IMR-90 (cell line): Measurements from ENCODE around the gene HDAC8. TPM values are rescaled to one million over a fixed set of nuclear protein-coding genes. Genes with fewer than 3 reads are reported as not detected.

Experiments
- ATAC-seq: fragments of 200-7000 bp; cut with Tn5 transposase; 2 replicates; pipeline ENCODE4 v1.9.1; 2020; ENCODE audit warnings: low read depth, mild to moderate bottlenecking, moderate library complexity
- BruUV-seq: library from RNA; stranded (reverse); fragments of 400-500 nt; replicated peaks from 2 replicates; lab custom pipeline; 2021; lab: Mats Ljungman, UMichigan
- CTCF ChIA-PET: fragments of 300-600 bp; formaldehyde crosslinking; extraction: SDS; loops from one replicate; lab custom pipeline; 2021; ENCODE audit warnings: antibody characterized with exemption; lab: Yijun Ruan, JAX
- POLR2A ChIA-PET: fragments of 300-600 bp; sonication (Branson Sonifier 250); formaldehyde crosslinking; loops from one replicate; lab custom pipeline; 2022; ENCODE audit warnings: antibody characterized with exemption; ENCODE audit not compliant: unreplicated experiment; lab: Charles Lee
- DNase-seq: peaks from one replicate; pipeline ENCODE4 v3.0.0; 2013
- H2AFZ ChIP-seq: replicated peaks from 2 replicates; pipeline ENCODE3; 2013; ENCODE audit warnings: low read length, mild to moderate bottlenecking; ENCODE audit not compliant: poor library complexity
- H2AK5ac ChIP-seq: 2 replicates; pipeline ENCODE4 v1.6.1; 2013; ENCODE audit warnings: low read depth, low read length, inconsistent platforms
- H2AK9ac ChIP-seq: replicated peaks from 2 replicates; pipeline ENCODE3; 2013; ENCODE audit warnings: mild to moderate bottlenecking, low read depth, low read length, moderate library complexity; ENCODE audit not compliant: poor library complexity
- H2BK120ac ChIP-seq: 2 replicates; pipeline ENCODE4 v1.6.1; 2013; ENCODE audit warnings: low read depth, low read length, inconsistent platforms
- H2BK15ac ChIP-seq: 3 replicates; pipeline ENCODE4 v1.6.1; 2013; ENCODE audit warnings: low read depth, low read length, inconsistent platforms
- H2BK20ac ChIP-seq: 2 replicates; pipeline ENCODE4 v1.6.1; 2013; ENCODE audit warnings: low read depth, mild to moderate bottlenecking, inconsistent platforms, low read length, moderate library complexity
- H2BK5ac ChIP-seq: 2 replicates; pipeline ENCODE4 v1.6.1; 2013; ENCODE audit warnings: mild to moderate bottlenecking, low read depth, low read length, inconsistent platforms; ENCODE audit not compliant: poor library complexity, severe bottlenecking
- H3K14ac ChIP-seq: replicated peaks from 2 replicates; pipeline ENCODE4 v1.6.1; 2013; ENCODE audit warnings: low read depth, low read length, inconsistent platforms
- H3K18ac ChIP-seq: 2 replicates; pipeline ENCODE4 v1.6.1; 2013; ENCODE audit warnings: low read depth, low read length, control low read depth
- H3K23ac ChIP-seq: 2 replicates; pipeline ENCODE4 v1.6.1; 2013; ENCODE audit warnings: low read depth, low read length, inconsistent platforms
- H3K27ac ChIP-seq: 2 replicates; pipeline ENCODE4 v1.5.1; 2013; ENCODE audit warnings: mild to moderate bottlenecking, control low read depth, low read length; ENCODE audit not compliant: insufficient read depth
- H3K27me3 ChIP-seq: 2 replicates; pipeline ENCODE4 v1.6.1; 2013; ENCODE audit warnings: low read length; ENCODE audit not compliant: control insufficient read depth, insufficient read depth
- H3K36me3 ChIP-seq: 2 replicates; pipeline ENCODE4 v1.6.1; 2013; ENCODE audit warnings: low read length, mixed read lengths; ENCODE audit not compliant: control insufficient read depth, insufficient read depth
- H3K4ac ChIP-seq: 2 replicates; pipeline ENCODE4 v1.6.1; 2013; ENCODE audit warnings: low read depth, low read length, inconsistent platforms
- H3K4me1 ChIP-seq: 2 replicates; pipeline ENCODE4 v1.6.1; 2013; ENCODE audit warnings: low read length, mixed read lengths; ENCODE audit not compliant: control insufficient read depth, insufficient read depth
- H3K4me2 ChIP-seq: 2 replicates; pipeline ENCODE4 v1.6.1; 2013; ENCODE audit warnings: low read depth, mild to moderate bottlenecking, control low read depth, low read length, moderate library complexity
- H3K4me3 ChIP-seq: 2 replicates; pipeline ENCODE4 v1.5.1; 2013; ENCODE audit warnings: low read depth, mild to moderate bottlenecking, control low read depth, low read length, moderate library complexity; ENCODE audit not compliant: insufficient read depth
- H3K56ac ChIP-seq: 2 replicates; pipeline ENCODE4 v1.6.1; 2013; ENCODE audit warnings: low read length, inconsistent platforms; ENCODE audit not compliant: insufficient read depth; ENCODE audit errors: extremely low read depth
- H3K79me1 ChIP-seq, 2 experiments: 2 replicates each; pipeline ENCODE4 v1.6.1; 2013; ENCODE audit warnings: low read length in 2 of 2, inconsistent platforms in 1 of 2, low read depth in 1 of 2
- H3K9ac ChIP-seq: 2 replicates; pipeline ENCODE4 v1.6.1; 2013; ENCODE audit warnings: low read depth, low read length, control low read depth
- H3K9me1 ChIP-seq: 2 replicates; pipeline ENCODE4 v1.6.1; 2013; ENCODE audit warnings: low read length, inconsistent platforms; ENCODE audit not compliant: insufficient read depth
- H3K9me3 ChIP-seq: 2 replicates; pipeline ENCODE4 v1.6.1; 2013; ENCODE audit warnings: low read length; ENCODE audit not compliant: control insufficient read depth, insufficient read depth
- H4K20me1 ChIP-seq: 2 replicates; pipeline ENCODE4 v1.6.1; 2013; ENCODE audit warnings: low read length, inconsistent platforms; ENCODE audit not compliant: insufficient read depth
- H4K5ac ChIP-seq: 2 replicates; pipeline ENCODE4 v1.6.1; 2013; ENCODE audit warnings: mild to moderate bottlenecking, low read depth, low read length, control low read depth
- H4K8ac ChIP-seq, 2 experiments: 2 replicates each; pipeline ENCODE4 v1.6.1; 2013; ENCODE audit warnings: low read depth in 2 of 2, low read length in 2 of 2, control low read depth in 1 of 2, inconsistent platforms in 1 of 2
- H4K91ac ChIP-seq: 2 replicates; pipeline ENCODE4 v1.6.1; 2013; ENCODE audit warnings: low read depth, low read length, inconsistent platforms; ENCODE audit not compliant: insufficient read depth
- CEBPB ChIP-seq: IDR thresholded peaks from 2 replicates; pipeline ENCODE4 v1.6.1; 2012; ENCODE audit warnings: low read depth, low read length, improper control_type of control experiment
- CHD1 ChIP-seq: IDR thresholded peaks from 2 replicates; pipeline ENCODE4 v1.6.1; 2012; ENCODE audit warnings: low read depth, low read length, improper control_type of control experiment
- MAFK ChIP-seq: IDR thresholded peaks from 2 replicates; pipeline ENCODE4 v1.6.1; 2012; ENCODE audit warnings: low read depth, low read length, improper control_type of control experiment
- MAZ ChIP-seq: IDR thresholded peaks from 2 replicates; pipeline ENCODE4 v1.6.1; 2012; ENCODE audit warnings: low read depth, mild to moderate bottlenecking, low read length, improper control_type of control experiment, moderate library complexity, borderline replicate concordance
- MXI1 ChIP-seq: IDR thresholded peaks from 2 replicates; pipeline ENCODE4 v1.6.1; 2012; ENCODE audit warnings: low read depth, mild to moderate bottlenecking, low read length, moderate library complexity, borderline replicate concordance
- POLR2A ChIP-seq: IDR thresholded peaks from 2 replicates; pipeline ENCODE4 v1.6.1; 2012; ENCODE audit warnings: mild to moderate bottlenecking, low read depth, low read length
- RAD21 ChIP-seq: IDR thresholded peaks from 2 replicates; pipeline ENCODE4 v1.6.1; 2012; ENCODE audit warnings: low read length, improper control_type of control experiment
- RCOR1 ChIP-seq: IDR thresholded peaks from 2 replicates; pipeline ENCODE4 v1.6.1; 2012; ENCODE audit warnings: mild to moderate bottlenecking, low read length, improper control_type of control experiment; ENCODE audit not compliant: insufficient replicate concordance
- RFX5 ChIP-seq: IDR thresholded peaks from 2 replicates; pipeline ENCODE4 v1.8.0; 2012; ENCODE audit warnings: low read depth, mild to moderate bottlenecking, low read length, moderate library complexity
- SMC3 ChIP-seq: fragments of 150-350 bp; IDR thresholded peaks from 2 replicates; pipeline ENCODE4 v1.6.1; 2016; ENCODE audit warnings: low read depth, mild to moderate bottlenecking, antibody characterized with exemption, low read length, moderate library complexity
- WGBS, 2 experiments: methylation state at CpG; one replicate each; pipeline versions ENCODE4 v1.1.5 to v1.1.7; 2013; ENCODE audit warnings: missing lambda C conversion rate in 2 of 2; ENCODE audit not compliant: insufficient read length in 1 of 2; ENCODE audit errors: extremely low coverage in 2 of 2; 5-methylcytosine and 5-hydroxymethylcytosine counted together
- dilution Hi-C: fragments of 300-500 bp; cut with HindIII; formaldehyde crosslinking; loops from one replicate; pipeline ENCODE4 v1.14.3; 2018; ENCODE audit warnings: low sequenced_read_pairs; ENCODE audit not compliant: unreplicated experiment
- in situ Hi-C: fragments of 300-500 bp; cut with MboI; formaldehyde crosslinking; loops from 3 replicates; pipeline ENCODE4 v1.14.3; 2019; ENCODE audit warnings: low sequenced_read_pairs, inconsistent platforms, mixed read lengths
- intact Hi-C: fragments of 100-400 bp; cut with micrococcal nuclease; formaldehyde crosslinking; loops from 2 replicates; pipeline ENCODE4 v1.10.0; 2022
- polyA plus RNA-seq, 3 experiments: library from polyadenylated mRNA; depleted of rRNA; stranded (reverse); fragments of >200 nt; gene quantifications; 2 replicates each; pipeline ENCODE4 v1.2.3, GENCODE V29; 2012; ENCODE audit warnings: low replicate concordance in 1 of 3
- total RNA-seq: library from RNA; depleted of rRNA; stranded (reverse); fragments of >200 nt; gene quantifications from 2 replicates; pipeline ENCODE4 v1.2.3, GENCODE V29; 2012
- TF ChIP-seq, protein P1 (sequence below): fragments of 150-350 bp; IDR thresholded peaks from 2 replicates; pipeline ENCODE4 v1.6.1; 2017; ENCODE audit warnings: mild to moderate bottlenecking, antibody characterized with exemption, low read length, low read depth
- TF ChIP-seq, protein P2 (sequence below): fragments of 150-350 bp; IDR thresholded peaks from 2 replicates; pipeline ENCODE4 v1.6.1; 2016; ENCODE audit warnings: low read depth, mild to moderate bottlenecking, low read length, moderate library complexity, borderline replicate concordance

The HDAC8 gene
- total and polyA plus RNA-seq, 2 of the 4 experiments (the other 2 are of a cell fraction): 16.1 to 28.5 TPM

DNA sequence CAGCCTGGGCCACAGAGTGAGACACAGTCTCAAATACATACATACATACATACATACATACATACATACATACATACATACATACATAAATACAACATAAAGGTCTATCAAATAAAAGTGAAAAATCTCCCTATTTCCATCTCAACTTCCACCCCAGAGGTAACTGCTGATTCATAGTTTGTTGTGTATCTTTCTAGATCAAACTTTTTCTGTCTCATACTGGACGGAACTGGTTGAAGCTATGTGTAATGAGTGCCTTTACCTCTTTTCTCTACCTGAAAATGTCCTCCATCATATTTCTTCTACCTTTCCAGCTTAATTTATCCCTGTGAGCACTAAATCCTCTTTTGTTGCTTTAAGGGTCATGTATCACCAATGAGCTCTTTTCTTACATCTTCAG, 102.5 kb downstream of the HDAC8 start:
- Histone ChIP-seq H4K20me1 (no peaks in the 10 kb centered on the region), H3K56ac (no peak overlapping the region), H4K8ac (no peak overlapping the region), H4K5ac (no peak overlapping the region), H3K4me1 (no peaks in the 10 kb centered on the region), H3K27ac (no peak overlapping the region), H3K18ac (no peak overlapping the region), H4K91ac (no peak overlapping the region), H3K27me3 (peaks cover 4% of the 10 kb centered on the region), H3K4ac (no peak overlapping the region), H3K14ac (no peak overlapping the region), H3K23ac (no peak overlapping the region), H3K9me1 (no peaks in the 10 kb centered on the region), H2AK9ac (no peak overlapping the region), H2AK5ac (no peak overlapping the region), H3K36me3 (no peaks in the 10 kb centered on the region), H2BK15ac (no peak overlapping the region), H3K9me3 (no peaks in the 10 kb centered on the region), H2BK120ac (no peak overlapping the region), H3K9ac (no peak overlapping the region), H2BK5ac (no peak overlapping the region), H3K4me3 (no peak overlapping the region), H3K79me1 (no peaks in the 10 kb centered on the region), H3K4me2 (no peak overlapping the region), H2BK20ac (no peak overlapping the region), H2AFZ (no peak overlapping the region)
- no CpG with 5 or more reads among the region's 1 CpG for WGBS, 2 experiments
- TF ChIP-seq, protein P1, sequence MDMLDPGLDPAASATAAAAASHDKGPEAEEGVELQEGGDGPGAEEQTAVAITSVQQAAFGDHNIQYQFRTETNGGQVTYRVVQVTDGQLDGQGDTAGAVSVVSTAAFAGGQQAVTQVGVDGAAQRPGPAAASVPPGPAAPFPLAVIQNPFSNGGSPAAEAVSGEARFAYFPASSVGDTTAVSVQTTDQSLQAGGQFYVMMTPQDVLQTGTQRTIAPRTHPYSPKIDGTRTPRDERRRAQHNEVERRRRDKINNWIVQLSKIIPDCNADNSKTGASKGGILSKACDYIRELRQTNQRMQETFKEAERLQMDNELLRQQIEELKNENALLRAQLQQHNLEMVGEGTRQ: no peak
- TF ChIP-seq POLR2A (no peak), RAD21 (no peak), MXI1 (no peak), CEBPB (no peak), RCOR1 (no peak), RFX5 (no peak), CHD1 (no peak), SMC3 (no peak), MAFK (no peak), MAZ (no peak)
- TF ChIP-seq, protein P2, sequence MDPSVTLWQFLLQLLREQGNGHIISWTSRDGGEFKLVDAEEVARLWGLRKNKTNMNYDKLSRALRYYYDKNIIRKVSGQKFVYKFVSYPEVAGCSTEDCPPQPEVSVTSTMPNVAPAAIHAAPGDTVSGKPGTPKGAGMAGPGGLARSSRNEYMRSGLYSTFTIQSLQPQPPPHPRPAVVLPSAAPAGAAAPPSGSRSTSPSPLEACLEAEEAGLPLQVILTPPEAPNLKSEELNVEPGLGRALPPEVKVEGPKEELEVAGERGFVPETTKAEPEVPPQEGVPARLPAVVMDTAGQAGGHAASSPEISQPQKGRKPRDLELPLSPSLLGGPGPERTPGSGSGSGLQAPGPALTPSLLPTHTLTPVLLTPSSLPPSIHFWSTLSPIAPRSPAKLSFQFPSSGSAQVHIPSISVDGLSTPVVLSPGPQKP: no peak
- DNase-seq (no peak), ATAC-seq (no peak)
- no TSS peak for BruUV-seq
- ChIA-PET POLR2A (no interaction called here), CTCF (no interaction called here)
- intact Hi-C loops (loop anchor here (10.0 kb wide), 1 partner anchor 215 kb away; no protein-coding TSS in a partner anchor), dilution Hi-C loops (no loop called here), in situ Hi-C loops (no loop called here)
